ENCODE results near the gene DDX18. TPM values are rescaled to one million over a fixed set of nuclear protein-coding genes. Genes with fewer than 3 reads are reported as not detected.

Gene DDX18
- total RNA-seq, 1 donor = 44.5 TPM

DNA sequence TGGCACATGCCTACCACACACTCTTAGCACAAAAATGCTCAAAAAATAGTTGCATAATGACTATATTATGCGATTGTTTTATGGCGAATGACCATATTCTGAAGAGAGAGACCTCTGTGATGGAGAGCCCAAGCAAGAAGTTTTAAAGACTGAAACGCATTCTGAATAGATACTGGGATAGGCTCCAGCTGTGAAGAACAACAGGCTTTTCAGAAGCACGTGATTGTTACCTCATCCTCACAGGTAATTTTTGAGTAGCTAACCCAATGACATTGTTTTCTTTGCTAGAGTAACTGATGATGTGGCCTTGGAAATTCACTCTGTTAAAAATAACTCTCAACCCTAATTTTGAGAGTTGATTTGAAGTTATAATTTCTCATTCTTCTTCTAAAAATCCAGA, 2.0 kb upstream of the DDX18 start:
- DNase-seq (ENCODE audit: insufficient read length, low spot score, missing footprints) = no peak
- Histone ChIP-seq H2AFZ (ENCODE audit: low read length) (no peak overlapping the region), H3K4me3 (ENCODE audit: insufficient read depth, low read length) (no peak overlapping the region), H3K79me2 (ENCODE audit: insufficient read depth, low read length) (peaks cover 26% of the 10 kb centered on the region), H3K27ac (ENCODE audit: low read depth, low read length) (no peak overlapping the region), H3K9me3 (ENCODE audit: low read depth, low read length) (no peaks in the 10 kb centered on the region), H3K4me2 (ENCODE audit: insufficient read depth, low read length) (no peak overlapping the region), H3K27me3 (ENCODE audit: insufficient read depth, low read length) (no peaks in the 10 kb centered on the region), H4K20me1 (ENCODE audit: insufficient read depth, low read length) (peaks cover 3% of the 10 kb centered on the region), H3K36me3 (ENCODE audit: insufficient read depth, low read length) (peaks cover 3% of the 10 kb centered on the region), H3K4me1 (ENCODE audit: insufficient read depth, low read length) (peaks cover 12% of the 10 kb centered on the region)
- TF ChIP-seq, protein P1, sequence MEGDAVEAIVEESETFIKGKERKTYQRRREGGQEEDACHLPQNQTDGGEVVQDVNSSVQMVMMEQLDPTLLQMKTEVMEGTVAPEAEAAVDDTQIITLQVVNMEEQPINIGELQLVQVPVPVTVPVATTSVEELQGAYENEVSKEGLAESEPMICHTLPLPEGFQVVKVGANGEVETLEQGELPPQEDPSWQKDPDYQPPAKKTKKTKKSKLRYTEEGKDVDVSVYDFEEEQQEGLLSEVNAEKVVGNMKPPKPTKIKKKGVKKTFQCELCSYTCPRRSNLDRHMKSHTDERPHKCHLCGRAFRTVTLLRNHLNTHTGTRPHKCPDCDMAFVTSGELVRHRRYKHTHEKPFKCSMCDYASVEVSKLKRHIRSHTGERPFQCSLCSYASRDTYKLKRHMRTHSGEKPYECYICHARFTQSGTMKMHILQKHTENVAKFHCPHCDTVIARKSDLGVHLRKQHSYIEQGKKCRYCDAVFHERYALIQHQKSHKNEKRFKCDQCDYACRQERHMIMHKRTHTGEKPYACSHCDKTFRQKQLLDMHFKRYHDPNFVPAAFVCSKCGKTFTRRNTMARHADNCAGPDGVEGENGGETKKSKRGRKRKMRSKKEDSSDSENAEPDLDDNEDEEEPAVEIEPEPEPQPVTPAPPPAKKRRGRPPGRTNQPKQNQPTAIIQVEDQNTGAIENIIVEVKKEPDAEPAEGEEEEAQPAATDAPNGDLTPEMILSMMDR (IDR thresholded peaks at IDR 0.05; ENCODE audit: extremely low read depth, low read depth, low read length) = no peak

DNA sequence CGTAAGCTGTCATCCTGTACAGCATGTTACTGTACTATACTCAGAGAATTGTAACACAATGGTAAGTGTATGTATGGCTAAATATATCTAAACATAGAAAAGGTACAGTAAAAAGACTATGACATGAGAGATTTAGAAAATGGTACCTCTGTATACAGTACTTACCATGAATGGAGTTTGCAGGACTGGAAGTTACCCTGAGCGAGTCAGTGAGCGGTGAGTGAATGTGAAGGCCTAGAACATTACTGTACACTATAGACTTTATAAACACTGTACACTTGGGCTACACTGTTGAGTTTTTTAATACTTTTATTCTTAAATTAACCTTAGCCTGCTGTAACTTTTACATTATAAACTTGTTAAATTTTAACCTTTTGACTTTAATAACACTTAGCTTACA, 1.5 kb downstream of the DDX18 start:
- H3K79me2 ChIP-seq (ENCODE audit: insufficient read depth, low read length) = peaks cover 26% of the 10 kb centered on the region
- H3K4me2 ChIP-seq (ENCODE audit: insufficient read depth, low read length) = peak overlapping the region; percentile 92
- DNase-seq (ENCODE audit: insufficient read length, low spot score, missing footprints) = no peak
- no peak overlapping the region for H2AFZ ChIP-seq (ENCODE audit: low read length)
- H3K4me1 ChIP-seq (ENCODE audit: insufficient read depth, low read length) = peaks cover 12% of the 10 kb centered on the region
- H3K27me3 ChIP-seq (ENCODE audit: insufficient read depth, low read length) = no peaks in the 10 kb centered on the region
- peak overlapping the region; percentile 86 for H3K27ac ChIP-seq (ENCODE audit: low read depth, low read length)
- H3K4me3 ChIP-seq (ENCODE audit: insufficient read depth, low read length) = peak overlapping the region; percentile 80
- TF ChIP-seq, protein P1 (IDR thresholded peaks at IDR 0.05; ENCODE audit: extremely low read depth, low read depth, low read length) = no peak
- H3K36me3 ChIP-seq (ENCODE audit: insufficient read depth, low read length) = peaks cover 37% of the 10 kb centered on the region
- H3K9me3 ChIP-seq (ENCODE audit: low read depth, low read length) = no peaks in the 10 kb centered on the region
- peaks cover 3% of the 10 kb centered on the region for H4K20me1 ChIP-seq (ENCODE audit: insufficient read depth, low read length)

DNA sequence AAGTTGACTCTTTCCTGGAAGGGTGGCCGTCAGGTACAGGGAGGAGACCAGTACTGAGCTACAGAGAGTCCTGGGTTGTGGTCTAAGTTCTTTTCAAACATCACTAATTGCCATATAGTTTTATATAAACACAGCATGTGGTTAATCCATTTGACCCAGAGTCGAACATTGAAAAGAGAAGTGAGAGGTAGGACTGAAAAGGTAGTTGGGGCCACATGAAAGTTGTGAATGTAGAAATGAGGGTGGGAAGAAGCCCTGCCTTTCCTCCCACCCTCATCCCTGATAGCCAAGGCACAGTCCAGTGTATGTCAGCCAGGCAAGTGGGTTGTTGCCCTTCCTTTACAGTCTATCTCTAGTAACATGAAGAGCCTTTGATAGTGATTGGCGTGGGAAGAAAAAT, 4.4 kb downstream of the DDX18 start:
- peaks cover 66% of the 10 kb centered on the region for H3K36me3 ChIP-seq (ENCODE audit: insufficient read depth, low read length)
- H3K4me3 ChIP-seq (ENCODE audit: insufficient read depth, low read length) = no peak overlapping the region
- H3K4me2 ChIP-seq (ENCODE audit: insufficient read depth, low read length) = no peak overlapping the region
- no peak for DNase-seq (ENCODE audit: insufficient read length, low spot score, missing footprints)
- H3K79me2 ChIP-seq (ENCODE audit: insufficient read depth, low read length) = peaks cover 26% of the 10 kb centered on the region
- no peaks in the 10 kb centered on the region for H3K9me3 ChIP-seq (ENCODE audit: low read depth, low read length)
- no peak overlapping the region for H2AFZ ChIP-seq (ENCODE audit: low read length)
- H3K27me3 ChIP-seq (ENCODE audit: insufficient read depth, low read length) = no peaks in the 10 kb centered on the region
- H4K20me1 ChIP-seq (ENCODE audit: insufficient read depth, low read length) = peaks cover 3% of the 10 kb centered on the region
- TF ChIP-seq, protein P1 (IDR thresholded peaks at IDR 0.05; ENCODE audit: extremely low read depth, low read depth, low read length) = no peak
- H3K4me1 ChIP-seq (ENCODE audit: insufficient read depth, low read length) = peaks cover 12% of the 10 kb centered on the region
- H3K27ac ChIP-seq (ENCODE audit: low read depth, low read length) = no peak overlapping the region

DNA sequence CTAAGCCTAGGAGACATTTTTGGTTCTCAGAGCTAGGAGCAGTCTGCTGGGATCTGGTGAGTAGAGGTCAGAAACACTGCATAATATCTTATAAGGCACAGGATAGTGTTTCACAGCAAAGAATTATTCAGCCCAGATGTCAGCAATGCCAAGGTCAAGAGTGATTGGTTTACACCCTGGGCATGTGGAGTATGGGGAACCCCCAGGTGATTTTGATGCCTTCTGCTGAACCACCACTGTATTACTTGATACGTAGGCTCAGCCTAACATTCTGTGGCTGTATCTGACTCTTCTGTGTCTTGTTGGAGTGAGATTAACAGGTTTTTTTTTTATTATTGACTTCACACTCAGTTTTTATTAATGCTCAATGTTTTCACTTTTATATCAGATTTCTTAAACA, 6.0 kb downstream of the DDX18 start:
- H3K4me2 ChIP-seq (ENCODE audit: insufficient read depth, low read length) = no peak overlapping the region
- H3K4me1 ChIP-seq (ENCODE audit: insufficient read depth, low read length) = peaks cover 7% of the 10 kb centered on the region
- DNase-seq (ENCODE audit: insufficient read length, low spot score, missing footprints) = no peak
- TF ChIP-seq, protein P1 (IDR thresholded peaks at IDR 0.05; ENCODE audit: extremely low read depth, low read depth, low read length) = no peak
- peaks cover 3% of the 10 kb centered on the region for H4K20me1 ChIP-seq (ENCODE audit: insufficient read depth, low read length)
- no peak overlapping the region for H3K4me3 ChIP-seq (ENCODE audit: insufficient read depth, low read length)
- H3K36me3 ChIP-seq (ENCODE audit: insufficient read depth, low read length) = peaks cover 81% of the 10 kb centered on the region
- no peaks in the 10 kb centered on the region for H3K27me3 ChIP-seq (ENCODE audit: insufficient read depth, low read length)
- no peak overlapping the region for H3K27ac ChIP-seq (ENCODE audit: low read depth, low read length)
- peaks cover 16% of the 10 kb centered on the region for H3K79me2 ChIP-seq (ENCODE audit: insufficient read depth, low read length)
- H2AFZ ChIP-seq (ENCODE audit: low read length) = no peak overlapping the region
- no peaks in the 10 kb centered on the region for H3K9me3 ChIP-seq (ENCODE audit: low read depth, low read length)
